ENCODE measurements around the gene NUP42.
A peak's percentile ranks its signal among the peaks of the same experiment; 100 is the strongest.
"Not testable (repeated sequence)": the region's sequence is repeated elsewhere in the genome, so short reads cannot be mapped to it uniquely, and the experiment has no call there.

Gene NUP42, protein sequence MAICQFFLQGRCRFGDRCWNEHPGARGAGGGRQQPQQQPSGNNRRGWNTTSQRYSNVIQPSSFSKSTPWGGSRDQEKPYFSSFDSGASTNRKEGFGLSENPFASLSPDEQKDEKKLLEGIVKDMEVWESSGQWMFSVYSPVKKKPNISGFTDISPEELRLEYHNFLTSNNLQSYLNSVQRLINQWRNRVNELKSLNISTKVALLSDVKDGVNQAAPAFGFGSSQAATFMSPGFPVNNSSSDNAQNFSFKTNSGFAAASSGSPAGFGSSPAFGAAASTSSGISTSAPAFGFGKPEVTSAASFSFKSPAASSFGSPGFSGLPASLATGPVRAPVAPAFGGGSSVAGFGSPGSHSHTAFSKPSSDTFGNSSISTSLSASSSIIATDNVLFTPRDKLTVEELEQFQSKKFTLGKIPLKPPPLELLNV

DNA sequence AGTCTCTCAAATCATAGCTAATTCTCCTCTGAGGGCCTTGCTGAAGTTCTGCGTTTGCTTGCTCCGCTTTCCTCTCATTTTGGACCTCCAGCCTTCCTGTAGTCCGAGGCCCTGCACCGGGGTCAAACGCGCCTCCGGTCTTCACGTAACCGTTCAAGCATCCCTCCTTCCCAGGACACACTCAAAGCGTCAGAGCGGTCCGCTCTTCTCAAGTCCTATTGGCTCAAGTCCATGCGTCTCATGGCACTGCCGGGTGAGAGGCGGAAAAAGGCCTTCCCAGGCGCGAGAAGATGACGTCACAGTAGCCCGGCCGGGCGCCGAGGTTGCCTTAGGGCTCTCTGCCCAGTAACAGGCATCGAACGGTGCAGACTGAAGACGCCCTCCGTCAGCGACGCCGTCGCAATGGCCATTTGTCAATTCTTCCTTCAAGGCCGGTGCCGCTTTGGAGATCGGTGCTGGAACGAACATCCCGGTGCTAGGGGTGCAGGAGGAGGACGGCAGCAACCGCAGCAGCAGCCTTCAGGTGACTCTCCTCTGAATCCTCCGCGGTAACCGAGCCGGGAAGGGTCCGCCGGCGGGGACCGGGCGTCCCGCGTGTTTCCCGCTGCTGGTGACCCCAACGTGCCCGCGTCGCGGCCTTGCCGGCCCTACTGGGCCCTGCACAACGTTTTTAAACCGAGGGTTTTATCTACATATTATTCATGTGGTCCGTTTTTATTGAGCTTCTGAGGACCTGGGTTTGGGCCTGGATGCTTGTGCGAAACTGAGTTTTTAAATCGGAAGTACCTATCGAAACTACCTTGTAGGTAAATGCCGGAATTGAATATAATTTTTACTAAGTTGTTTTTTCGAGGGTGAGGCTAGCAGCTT lies at the start of gene NUP42:
Gene NUP42 (plus strand): TSS at position 365 of the 870 bp plus-strand sequence. CDS start 38 bp downstream, at position 403.
- peak; percentile 98 for DNase-seq

- DNase-seq, result no peak
Measured at GRCh38 chr7:23133797-23134196, 48.1 kb upstream of the NUP42 start.

GRCh38 chr7:23135755-23136154 lies 46.1 kb upstream of the NUP42 start:
- no peak for DNase-seq

GRCh38 chr7:23136216-23136615 lies 45.6 kb upstream of the NUP42 start:
- DNase-seq, result no peak

DNA sequence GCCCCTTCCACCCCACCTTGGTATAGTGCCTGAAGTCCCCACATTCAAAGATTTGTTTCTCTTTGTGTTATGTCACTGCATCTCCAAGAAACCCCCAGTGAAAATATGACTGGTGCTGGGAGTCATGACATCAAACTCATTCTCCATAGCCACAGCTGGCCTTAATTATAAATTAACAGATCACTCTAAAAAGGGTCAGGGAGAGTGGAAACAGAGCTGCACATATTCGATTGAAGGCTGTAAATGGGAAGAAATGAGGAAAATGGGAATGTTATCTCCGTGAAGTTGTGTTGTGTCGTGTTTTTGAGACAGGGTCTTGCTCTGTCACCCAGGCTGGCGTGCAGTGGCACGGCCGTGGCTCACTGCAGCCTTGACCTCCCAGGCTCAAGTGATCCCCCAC lies 24.2 kb upstream of the NUP42 start:
- no peak for DNase-seq

DNA sequence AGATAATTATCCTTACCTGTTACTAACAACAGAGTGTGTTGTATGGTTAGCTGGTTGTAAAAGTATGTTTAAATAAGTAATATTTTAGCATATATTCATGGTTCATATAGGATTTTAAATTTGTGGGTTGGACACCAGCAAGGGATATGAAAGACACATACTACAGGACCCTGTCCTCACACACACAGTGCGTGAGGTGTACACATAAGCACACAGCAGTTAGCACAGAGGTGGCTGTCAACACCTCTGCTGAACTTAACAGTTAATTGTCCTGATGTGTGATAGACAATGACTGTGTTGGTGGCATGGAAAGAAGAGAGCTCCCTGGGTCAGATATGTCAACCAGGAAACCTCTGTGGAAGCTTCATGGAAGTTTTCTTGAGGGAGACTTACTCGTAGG lies 23.3 kb upstream of the NUP42 start:
- no peak for DNase-seq

DNA sequence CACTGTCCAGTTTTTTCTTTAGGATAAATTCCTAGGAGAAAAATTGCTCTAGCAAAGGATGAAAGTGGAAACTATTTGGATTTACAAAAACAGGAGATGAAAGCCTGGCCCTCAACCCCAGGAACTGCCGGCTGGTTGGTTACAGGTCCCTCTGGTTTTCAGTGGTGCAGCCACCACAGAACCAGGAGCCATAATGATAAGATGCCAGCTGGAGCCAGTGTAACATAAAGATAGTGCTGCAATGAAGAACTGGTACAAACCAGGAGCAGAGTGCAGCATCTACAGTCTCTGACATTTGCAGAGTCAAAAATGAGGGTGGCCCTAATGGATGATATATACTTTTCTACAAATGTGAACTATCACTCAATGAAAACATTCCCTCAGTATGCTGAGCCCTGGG lies 20.4 kb upstream of the NUP42 start:
- no peak for DNase-seq

DNA sequence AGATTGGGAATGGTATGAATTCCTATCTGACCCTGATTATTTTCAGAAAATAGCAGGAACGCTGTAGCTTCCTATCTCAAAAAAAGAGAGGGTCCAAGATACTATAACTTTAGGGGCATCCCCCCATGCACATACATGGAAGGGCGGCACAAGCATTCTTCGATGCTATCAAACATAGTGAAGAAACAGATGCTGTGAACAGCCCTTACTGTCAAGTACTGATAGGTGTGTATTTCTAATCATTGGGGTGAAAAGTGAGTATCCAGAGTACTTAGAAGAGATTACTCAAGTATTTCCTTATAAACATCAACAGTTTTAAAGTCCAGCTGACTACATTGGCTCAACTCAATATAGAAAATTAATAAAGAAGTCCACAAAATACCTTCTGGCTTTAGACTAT lies 17.0 kb upstream of the NUP42 start:
- DNase-seq, result no peak

DNA sequence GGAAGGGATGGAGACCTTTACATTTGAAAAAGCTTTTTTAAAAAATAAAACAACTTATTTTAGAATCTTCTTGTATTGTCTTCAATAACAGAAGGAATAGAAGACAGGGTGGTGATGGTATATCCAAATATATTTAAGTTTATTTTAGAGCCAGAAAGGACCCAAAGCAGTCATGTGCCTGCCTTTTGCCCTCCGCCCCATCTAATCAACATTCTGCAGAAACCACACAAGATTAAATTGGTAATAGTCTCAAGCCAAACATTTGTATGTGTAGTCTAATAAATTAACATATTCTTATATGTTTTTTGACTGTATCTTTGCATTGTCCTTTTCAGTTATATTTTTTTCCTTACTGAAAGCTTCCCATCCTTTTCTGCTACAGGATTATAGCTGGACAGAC lies 16.5 kb upstream of the NUP42 start:
- DNase-seq, result no peak

DNA sequence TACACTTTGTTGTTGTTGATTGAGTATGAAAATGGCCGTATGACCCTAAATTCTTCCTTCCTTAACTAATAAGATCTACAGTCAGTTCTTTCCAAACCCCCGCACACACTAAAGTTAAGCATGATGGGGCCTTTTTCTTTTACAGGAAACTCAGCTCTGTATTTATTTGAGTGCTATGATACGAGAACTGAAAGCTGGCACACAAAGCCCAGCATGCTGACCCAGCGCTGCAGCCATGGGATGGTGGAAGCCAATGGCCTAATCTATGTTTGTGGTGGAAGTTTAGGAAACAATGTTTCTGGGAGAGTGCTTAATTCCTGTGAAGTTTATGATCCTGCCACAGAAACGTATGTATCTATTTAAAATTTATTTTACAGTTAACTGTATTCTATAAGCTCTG lies 14.2 kb upstream of the NUP42 start:
- DNase-seq, result no peak

DNA sequence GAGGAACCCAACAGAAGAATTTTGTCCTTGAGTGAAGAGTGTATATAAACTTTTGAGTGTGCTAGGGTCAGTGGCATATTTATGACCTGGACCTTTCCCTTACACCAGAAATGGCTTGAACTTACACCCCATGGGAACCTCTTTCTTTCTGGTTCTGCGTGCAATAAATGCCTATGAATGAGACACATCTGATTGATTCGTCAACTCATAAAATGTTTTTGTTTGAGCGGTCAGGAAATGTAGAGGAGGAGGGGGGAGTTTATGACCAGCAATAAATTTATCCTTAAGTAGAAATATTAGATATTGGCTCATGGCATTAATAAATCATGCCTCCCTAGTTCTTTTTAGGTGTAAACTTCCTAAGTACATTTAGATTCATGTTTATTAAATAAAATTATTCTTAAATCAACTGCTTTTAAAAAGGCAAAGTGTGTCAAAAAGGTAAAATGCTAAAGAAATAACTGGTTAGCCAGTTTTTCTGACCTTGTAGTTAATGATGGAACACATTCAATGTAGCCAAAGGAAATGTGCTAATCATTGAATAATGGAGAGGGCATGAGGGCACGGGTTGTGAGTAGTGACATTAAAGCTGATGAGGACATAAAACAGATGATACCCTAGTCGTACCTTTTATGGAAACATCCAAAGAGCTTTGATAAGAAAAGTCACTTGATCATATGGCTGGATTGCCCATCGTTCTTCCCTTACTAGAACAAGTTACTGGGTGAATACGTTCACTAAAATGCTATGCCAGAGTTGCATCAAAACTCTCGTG lies 13.6 kb upstream of the NUP42 start:
- DNase-seq, result no peak

- no peak for DNase-seq
Measured at GRCh38 chr7:23175938-23176337, 5.9 kb upstream of the NUP42 start.

- no peak for DNase-seq
Measured at GRCh38 chr7:23183279-23184012, 1.6 kb downstream of the NUP42 start.

GRCh38 chr7:23184291-23184690 lies 2.4 kb downstream of the NUP42 start:
- no peak for DNase-seq

GRCh38 chr7:23184709-23185359 lies 3.0 kb downstream of the NUP42 start:
- DNase-seq, result no peak

DNA sequence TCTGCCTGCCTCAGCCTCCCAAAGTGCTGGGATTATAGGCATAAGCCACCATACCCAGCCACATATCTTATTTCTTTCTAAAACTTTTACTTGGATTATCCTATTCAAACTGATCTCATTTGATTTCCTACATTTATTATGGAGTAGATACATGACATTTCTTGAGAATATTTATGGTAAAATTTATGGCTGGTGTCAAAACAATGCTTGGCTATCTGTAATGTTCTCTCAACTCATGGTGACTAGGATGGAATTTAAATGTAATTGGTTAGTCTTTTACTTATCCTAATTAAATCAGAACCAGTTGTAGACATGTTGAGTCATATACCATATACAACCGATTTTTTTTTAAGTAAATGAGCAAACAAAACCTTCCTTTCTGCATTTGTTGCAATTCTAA lies 4.1 kb downstream of the NUP42 start:
- DNase-seq, result no peak

DNA sequence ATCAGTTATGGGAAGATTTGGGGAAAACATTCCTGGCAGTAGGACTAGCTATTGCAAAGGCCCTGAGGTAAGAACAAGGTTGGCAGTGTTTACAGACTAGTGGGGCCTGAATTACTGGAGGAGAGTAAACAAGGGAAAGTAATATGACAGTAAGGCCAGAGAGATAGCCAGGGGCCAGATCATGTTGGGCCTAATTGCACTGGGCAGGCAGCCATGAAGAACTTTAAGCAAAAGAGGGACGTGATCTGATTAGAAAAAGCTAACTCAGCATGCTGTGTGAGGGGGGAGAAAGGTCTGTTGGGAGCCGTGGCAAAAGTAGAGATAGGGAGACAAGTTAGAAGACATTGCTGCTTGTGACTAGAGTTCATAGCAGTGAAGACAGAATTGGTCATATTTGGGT lies 9.2 kb downstream of the NUP42 start:
- no peak for DNase-seq

- not testable (repeated sequence) for DNase-seq
Measured at GRCh38 chr7:23193650-23194227, 11.9 kb downstream of the NUP42 start.

- DNase-seq, result no peak
Measured at GRCh38 chr7:23196306-23196705, 14.5 kb downstream of the NUP42 start.

GRCh38 chr7:23197745-23198144 lies 15.9 kb downstream of the NUP42 start:
- not testable (repeated sequence) for DNase-seq

- DNase-seq, result no peak
Measured at GRCh38 chr7:23200331-23200730, 18.5 kb downstream of the NUP42 start.

DNA sequence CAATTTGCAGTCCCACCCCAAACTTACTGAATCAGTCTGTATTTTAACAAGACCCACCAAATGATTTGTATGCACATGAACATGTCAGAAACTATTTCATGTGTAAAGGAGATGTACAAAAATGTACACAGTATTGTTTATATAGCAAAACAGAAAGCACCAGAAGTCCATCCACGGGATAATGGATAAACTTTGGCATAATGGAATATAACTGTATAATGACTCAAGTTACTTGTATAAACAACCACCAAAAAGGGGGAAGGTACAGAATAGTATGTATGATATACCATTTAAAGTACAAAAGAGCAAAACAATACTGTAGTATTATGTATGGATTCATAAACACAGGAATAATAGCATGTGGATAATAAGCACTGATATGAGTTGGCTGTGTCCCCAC lies 22.4 kb downstream of the NUP42 start:
- DNase-seq, result no peak

Measured in NCI-H774 (cell line).